ENCODE data around the gene RFTN1. TPM values are rescaled to one million over a fixed set of nuclear protein-coding genes. Genes with fewer than 3 reads are reported as not detected.

RFTN1 gene
- total and polyA plus RNA-seq, 2 donors (not counting 1 experiment from before 2014, with no cell fraction given): 32.4 to 156 TPM

- no peak for DNase-seq
- intact Hi-C loops (cut with micrococcal nuclease): no loop called here
- no peak overlapping the region for H3K4me3 ChIP-seq (ENCODE audit: control extremely low read depth in 1 of 5, extremely low read depth in 1 of 5, insufficient read depth in 1 of 5, low read depth in 2 of 5, low read length in 4 of 5)
- H3K36me3 ChIP-seq (replicated peaks in 1 of 2; ENCODE audit: control extremely low read depth in 1 of 2, control insufficient read depth in 1 of 2, extremely low read depth in 1 of 2, insufficient read depth in 2 of 2, low read length in 1 of 2): peaks cover 0 to 5% of the 10 kb centered on the region in 2 experiments
- H3K27me3 ChIP-seq (replicated peaks in 1 of 4; ENCODE audit: control extremely low read depth in 1 of 4, control insufficient read depth in 3 of 4, insufficient read depth in 4 of 4, low read length in 3 of 4): no peaks in the 10 kb centered on the region
- H3K9ac ChIP-seq (ENCODE audit: low read length): no peak overlapping the region
- TF ChIP-seq EZH2 (IDR thresholded peaks at IDR 0.05; ENCODE audit: borderline replicate concordance, insufficient read depth, low read depth, low read length, poor library complexity, severe bottlenecking): no peak
- TF ChIP-seq, protein P1, sequence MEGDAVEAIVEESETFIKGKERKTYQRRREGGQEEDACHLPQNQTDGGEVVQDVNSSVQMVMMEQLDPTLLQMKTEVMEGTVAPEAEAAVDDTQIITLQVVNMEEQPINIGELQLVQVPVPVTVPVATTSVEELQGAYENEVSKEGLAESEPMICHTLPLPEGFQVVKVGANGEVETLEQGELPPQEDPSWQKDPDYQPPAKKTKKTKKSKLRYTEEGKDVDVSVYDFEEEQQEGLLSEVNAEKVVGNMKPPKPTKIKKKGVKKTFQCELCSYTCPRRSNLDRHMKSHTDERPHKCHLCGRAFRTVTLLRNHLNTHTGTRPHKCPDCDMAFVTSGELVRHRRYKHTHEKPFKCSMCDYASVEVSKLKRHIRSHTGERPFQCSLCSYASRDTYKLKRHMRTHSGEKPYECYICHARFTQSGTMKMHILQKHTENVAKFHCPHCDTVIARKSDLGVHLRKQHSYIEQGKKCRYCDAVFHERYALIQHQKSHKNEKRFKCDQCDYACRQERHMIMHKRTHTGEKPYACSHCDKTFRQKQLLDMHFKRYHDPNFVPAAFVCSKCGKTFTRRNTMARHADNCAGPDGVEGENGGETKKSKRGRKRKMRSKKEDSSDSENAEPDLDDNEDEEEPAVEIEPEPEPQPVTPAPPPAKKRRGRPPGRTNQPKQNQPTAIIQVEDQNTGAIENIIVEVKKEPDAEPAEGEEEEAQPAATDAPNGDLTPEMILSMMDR (IDR thresholded peaks at IDR 0.05): no peak
- H4K20me1 ChIP-seq (ENCODE audit: control insufficient read depth, insufficient read depth, low read length, poor library complexity, severe bottlenecking): peaks cover 21% of the 10 kb centered on the region
- no peak overlapping the region for H2AFZ ChIP-seq (ENCODE audit: insufficient read depth, low read depth, low read length, poor library complexity, severe bottlenecking)
- H3K27me3 Mint-ChIP-seq: no peaks in the 10 kb centered on the region
- no peaks in the 10 kb centered on the region for H3K9me3 Mint-ChIP-seq (ENCODE audit: insufficient read depth)
- peaks cover 34% of the 10 kb centered on the region for H3K4me1 Mint-ChIP-seq
- no peak overlapping the region for H3K4me3 Mint-ChIP-seq
- 85% methylated on average over 3 of the region's 4 CpGs for WGBS (ENCODE audit: insufficient coverage)
- no peak for ATAC-seq (ENCODE audit: low read depth)
- no peak overlapping the region for H3K27ac ChIP-seq (ENCODE audit: low read length in 2 of 2)
- H3K4me1 ChIP-seq (ENCODE audit: control insufficient read depth in 2 of 2, insufficient read depth in 2 of 2, low read length in 2 of 2): peaks cover 8 to 15% of the 10 kb centered on the region in 2 donors
- POLR2A ChIA-PET: no interaction called here
- H3K27ac Mint-ChIP-seq: no peak overlapping the region
- H3K79me2 ChIP-seq (ENCODE audit: control insufficient read depth, insufficient read depth, low read length): peaks cover 93% of the 10 kb centered on the region
- H3K9me3 ChIP-seq (ENCODE audit: control extremely low read depth in 1 of 3, control insufficient read depth in 2 of 3, insufficient read depth in 1 of 3, low read length in 2 of 3): no peaks in the 10 kb centered on the region
- CTCF ChIA-PET: no interaction called here
- H3K4me2 ChIP-seq (replicated peaks; ENCODE audit: low read depth, low read length, poor library complexity, severe bottlenecking): no peak overlapping the region
These were observed 52.6 kb downstream of the RFTN1 start for GRCh38 chr3:16460886-16461285.

DNA sequence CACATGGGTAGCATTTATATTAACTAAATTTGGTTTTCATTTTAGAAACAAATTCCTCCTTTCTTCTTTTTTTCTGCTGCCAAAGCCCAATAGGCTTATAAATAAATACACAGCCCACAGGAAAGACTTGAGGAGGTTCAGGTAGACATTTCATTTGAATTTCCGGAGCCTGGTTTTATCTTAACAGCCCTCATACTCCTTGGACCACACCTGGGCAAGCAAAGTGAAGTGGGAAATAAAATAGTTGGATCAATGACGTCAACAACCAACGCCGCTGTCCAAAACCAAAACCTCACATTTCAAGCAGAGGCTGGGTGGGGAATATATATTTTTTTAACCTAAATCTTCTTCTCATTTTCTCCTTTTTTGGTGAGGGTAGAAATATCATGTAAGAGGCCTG lies 53.2 kb downstream of the RFTN1 start:
- WGBS (ENCODE audit: insufficient coverage): no CpG with 5 or more reads among the region's 4 CpGs

More for the DNA sequence above, 53.2 kb downstream of the RFTN1 start:
- ATAC-seq (ENCODE audit: low read depth): no peak
- ChIA-PET POLR2A (no interaction called here), CTCF (no interaction called here)
- Histone ChIP-seq H3K36me3 (replicated peaks in 1 of 2; ENCODE audit: control extremely low read depth in 1 of 2, control insufficient read depth in 1 of 2, extremely low read depth in 1 of 2, insufficient read depth in 2 of 2, low read length in 1 of 2) (peaks cover 0 to 2% of the 10 kb centered on the region in 2 experiments), H3K27ac (ENCODE audit: low read length in 2 of 2) (no peak overlapping the region), H2AFZ (ENCODE audit: insufficient read depth, low read depth, low read length, poor library complexity, severe bottlenecking) (no peak overlapping the region), H3K9ac (ENCODE audit: low read length) (no peak overlapping the region), H3K9me3 (ENCODE audit: control extremely low read depth in 1 of 3, control insufficient read depth in 2 of 3, insufficient read depth in 1 of 3, low read length in 2 of 3) (no peaks in the 10 kb centered on the region), H4K20me1 (ENCODE audit: control insufficient read depth, insufficient read depth, low read length, poor library complexity, severe bottlenecking) (peaks cover 23% of the 10 kb centered on the region), H3K4me1 (ENCODE audit: control insufficient read depth in 2 of 2, insufficient read depth in 2 of 2, low read length in 2 of 2) (peaks cover 8 to 15% of the 10 kb centered on the region in 2 donors), H3K27me3 (replicated peaks in 1 of 4; ENCODE audit: control extremely low read depth in 1 of 4, control insufficient read depth in 3 of 4, insufficient read depth in 4 of 4, low read length in 3 of 4) (no peaks in the 10 kb centered on the region), H3K79me2 (ENCODE audit: control insufficient read depth, insufficient read depth, low read length) (peaks cover 93% of the 10 kb centered on the region), H3K4me2 (replicated peaks; ENCODE audit: low read depth, low read length, poor library complexity, severe bottlenecking) (no peak overlapping the region), H3K4me3 (ENCODE audit: control extremely low read depth in 1 of 5, extremely low read depth in 1 of 5, insufficient read depth in 1 of 5, low read depth in 2 of 5, low read length in 4 of 5) (no peak overlapping the region)
- no peak for DNase-seq
- Mint-ChIP-seq H3K4me3 (no peak overlapping the region), H3K27ac (no peak overlapping the region), H3K9me3 (ENCODE audit: insufficient read depth) (no peaks in the 10 kb centered on the region), H3K4me1 (peaks cover 39% of the 10 kb centered on the region), H3K27me3 (no peaks in the 10 kb centered on the region)
- TF ChIP-seq, protein P1 (IDR thresholded peaks at IDR 0.05): no peak
- no peak for TF ChIP-seq EZH2 (IDR thresholded peaks at IDR 0.05; ENCODE audit: borderline replicate concordance, insufficient read depth, low read depth, low read length, poor library complexity, severe bottlenecking)
- intact Hi-C loops (cut with micrococcal nuclease): no loop called here
